ENCODE data around the gene GSG1L. TPM values are rescaled to one million over a fixed set of nuclear protein-coding genes. Genes with fewer than 3 reads are reported as not detected.

The GSG1L gene
- total and polyA plus RNA-seq, 2 of the 13 experiments (the other 11 are each of a cell fraction or from before 2014, with no cell fraction given): not detected

- no peaks in the 10 kb centered on the region for H3K9me3 ChIP-seq (ENCODE audit: low read length)
- intact Hi-C loops (cut with micrococcal nuclease; ENCODE audit: unreplicated experiment): no loop called here
- H4K20me1 ChIP-seq (ENCODE audit: insufficient read depth, low read length): peaks cover 5% of the 10 kb centered on the region; the same call in 1 of the 2 replicates
- no peak for TF ChIP-seq SP5 (CRISPR knock-in tag; IDR thresholded peaks at IDR 0.05; ENCODE audit: borderline replicate concordance, low read depth)
- TF ChIP-seq HOXA5 (CRISPR knock-in tag; IDR thresholded peaks at IDR 0.05): no peak
- no peak for TF ChIP-seq PHF5A (CRISPR knock-in tag; IDR thresholded peaks at IDR 0.05; ENCODE audit: low read depth, unreplicated experiment)
- no peak for TF ChIP-seq ZNF652 (CRISPR knock-in tag; IDR thresholded peaks at IDR 0.05; ENCODE audit: borderline replicate concordance, low read depth)
- no peak for TF ChIP-seq TCF7 (IDR thresholded peaks at IDR 0.05; ENCODE audit: low read depth)
- no peak for TF ChIP-seq ZNF20 (CRISPR knock-in tag; IDR thresholded peaks at IDR 0.05)
- no peak for TF ChIP-seq NCOR1 (IDR thresholded peaks at IDR 0.05; ENCODE audit: borderline replicate concordance, low read length)
- TF ChIP-seq GATAD2A (CRISPR knock-in tag; IDR thresholded peaks at IDR 0.05): no peak
- TF ChIP-seq LCORL (IDR thresholded peaks at IDR 0.05): no peak
- no peak for TF ChIP-seq LCORL (CRISPR knock-in tag; IDR thresholded peaks at IDR 0.05)
- TF ChIP-seq REL (CRISPR knock-in tag; conservative IDR thresholded peaks at IDR 0.05): no peak
- no peak for TF ChIP-seq ZBTB8A (CRISPR knock-in tag; IDR thresholded peaks at IDR 0.05; ENCODE audit: borderline replicate concordance, low read depth)
- TF ChIP-seq JUNB (CRISPR knock-in tag; IDR thresholded peaks at IDR 0.05; ENCODE audit: borderline replicate concordance): no peak
- TF ChIP-seq SAP130 (CRISPR knock-in tag; IDR thresholded peaks at IDR 0.05; ENCODE audit: low read depth): no peak
- TF ChIP-seq ZNF407 (CRISPR knock-in tag; IDR thresholded peaks at IDR 0.05; ENCODE audit: not compliant biosample characterization): no peak
- no peak overlapping the region for H3K4me2 ChIP-seq (ENCODE audit: low read depth, low read length)
- BruUV-seq (replicated peaks): no TSS peak
- no peak for FAIRE-seq
- no peak overlapping the region for H3K4me3 ChIP-seq (replicated peaks in 1 of 3; ENCODE audit: insufficient read depth in 1 of 3, low read depth in 2 of 3, low read length in 3 of 3)
- in situ Hi-C loops (cut with HindIII; ENCODE audit: extremely low pct_ligation_motif_present, low pct_unique_long_range_greater_than_20kb): no loop called here
- 18% methylated on average over 5 of the region's 5 CpGs for WGBS (ENCODE audit: low lambda C conversion rate)
- no peak overlapping the region for H3K27ac ChIP-seq (ENCODE audit: extremely low read length, insufficient read depth, low read length)
- peaks cover 2 to 7% of the 10 kb centered on the region in 2 experiments; a peak in 3 of 5 replicates for H3K27me3 ChIP-seq (ENCODE audit: control insufficient read depth in 1 of 2, insufficient read depth in 2 of 2, low read length in 2 of 2)
- no peaks in the 10 kb centered on the region for H3K36me3 ChIP-seq (replicated peaks in 1 of 2; ENCODE audit: control insufficient read depth in 1 of 2, insufficient read depth in 2 of 2, low read length in 2 of 2)
- no peak for DNase-seq (ENCODE audit: low spot score)
- H3K4me1 ChIP-seq (ENCODE audit: insufficient read depth, low read length): no peaks in the 10 kb centered on the region
- H2AFZ ChIP-seq (ENCODE audit: low read length): no peak overlapping the region
- H3K79me2 ChIP-seq (ENCODE audit: insufficient read depth, low read length): no peaks in the 10 kb centered on the region
- CTCF ChIA-PET (ENCODE audit: low intra/inter-chr PET ratio, low total read pairs): no interaction called here
- ATAC-seq: no peak
- POLR2A ChIA-PET: no interaction called here
- H3K9ac ChIP-seq (ENCODE audit: insufficient read depth, low read depth, low read length): no peak overlapping the region
Measured at GRCh38 chr16:27798241-27798640, 265.3 kb downstream of the GSG1L start.

Data from HepG2 (cell line).